HG03196 (cell line): Measurements from ENCODE around the gene PSMA8.
"Not testable (repeated sequence)": the region's sequence is repeated elsewhere in the genome, so short reads cannot be mapped to it uniquely, and the experiment has no call there.

ENCODE experiments used
- ATAC-seq: cut with Tn5 transposase; IDR thresholded peaks from one replicate; pipeline ENCODE4 v1.9.1; 2021; ENCODE audit not compliant: unreplicated experiment

The PSMA8 gene

DNA sequence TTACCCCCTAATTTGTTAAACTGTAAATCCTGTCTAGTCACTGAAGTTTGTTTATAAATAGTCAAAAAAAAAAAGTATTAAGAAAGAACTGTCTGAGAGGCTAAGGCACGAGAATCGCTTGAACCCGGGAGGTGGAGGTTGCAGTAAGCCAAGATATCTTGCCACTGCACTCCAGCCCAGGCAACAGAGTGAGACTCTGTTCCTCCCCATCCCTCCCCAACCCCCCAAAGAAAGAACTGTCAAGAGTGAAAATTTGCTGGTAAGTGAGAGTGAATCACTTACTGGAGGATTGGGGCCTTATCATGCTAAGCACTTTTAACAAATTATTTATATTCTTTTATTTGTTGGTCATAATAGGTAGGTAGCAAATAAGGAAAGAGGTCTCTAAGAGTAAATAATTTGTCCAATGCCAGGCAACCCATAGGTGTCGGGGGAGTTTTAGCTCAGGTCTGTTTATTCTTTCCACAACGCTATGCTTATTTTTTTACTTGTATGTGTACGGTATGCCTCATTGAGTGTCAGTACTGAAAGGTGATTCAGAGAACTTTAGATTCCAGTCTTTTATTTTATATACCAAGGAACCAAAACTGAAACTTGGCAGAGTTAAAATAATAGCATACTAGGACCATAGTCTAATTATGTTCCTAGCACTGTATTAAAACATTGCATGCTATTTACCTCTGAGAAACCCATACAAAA lies 95.0 kb downstream of the PSMA8 start:
- ATAC-seq = no peak

DNA sequence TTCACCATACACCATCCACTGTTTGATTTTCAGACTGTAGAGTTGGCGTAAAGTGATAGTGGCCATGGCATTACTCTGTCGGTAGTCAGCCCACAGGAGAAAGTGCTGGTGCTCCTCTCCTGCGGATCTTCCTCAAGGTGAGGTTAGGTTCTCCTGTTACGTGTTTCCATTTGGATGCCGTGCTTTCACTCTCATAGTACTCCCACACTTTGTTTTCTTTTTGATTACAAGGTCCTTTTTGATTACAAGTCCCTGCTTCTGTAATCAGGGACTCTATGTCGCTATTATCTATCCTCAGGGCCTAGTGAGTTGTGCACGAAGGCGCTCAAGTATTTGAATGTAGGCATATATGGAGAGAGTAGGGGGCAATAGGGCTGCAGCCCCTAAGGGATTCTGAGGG lies 96.8 kb downstream of the PSMA8 start:
- no peak for ATAC-seq

DNA sequence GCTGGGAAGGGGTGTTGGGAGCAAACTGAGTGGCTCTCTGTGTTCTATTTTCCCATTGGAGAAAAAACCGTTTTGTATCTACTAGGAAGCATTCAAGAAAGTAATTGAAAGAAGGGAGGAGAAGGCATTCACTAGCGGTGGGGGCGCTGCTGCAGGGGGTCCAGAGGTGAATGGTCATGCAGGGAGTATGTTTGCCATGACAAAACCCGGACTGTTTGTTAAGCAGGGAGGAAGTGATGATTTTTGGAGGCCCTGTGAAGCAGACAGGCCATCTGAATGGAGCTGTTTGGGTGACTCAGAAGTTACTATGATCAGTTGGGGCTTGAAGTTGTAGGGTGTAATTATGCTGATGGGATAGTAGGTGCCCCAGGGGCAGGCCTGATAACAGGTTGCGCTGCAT lies 99.5 kb downstream of the PSMA8 start:
- ATAC-seq = no peak

DNA sequence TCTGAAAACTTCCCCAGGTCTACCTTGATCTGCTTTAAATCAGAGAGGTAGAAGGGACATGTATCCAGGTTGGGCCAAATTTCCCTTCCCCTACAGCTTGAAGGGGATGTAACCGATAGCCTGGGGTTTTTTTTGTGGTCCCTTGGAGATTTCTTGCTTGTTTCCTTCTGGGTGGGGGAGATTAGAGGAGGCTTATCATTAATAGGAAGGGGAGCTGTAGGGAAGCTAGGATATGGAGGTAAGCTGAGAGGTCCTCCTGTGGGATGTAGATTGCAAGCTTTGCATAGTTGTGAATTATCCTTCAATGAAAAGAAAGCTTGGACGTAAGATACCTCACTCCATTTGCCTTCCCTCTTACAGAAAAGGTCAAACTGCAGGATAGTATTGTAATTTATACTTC lies 103.7 kb downstream of the PSMA8 start:
- not testable (repeated sequence) for ATAC-seq

DNA sequence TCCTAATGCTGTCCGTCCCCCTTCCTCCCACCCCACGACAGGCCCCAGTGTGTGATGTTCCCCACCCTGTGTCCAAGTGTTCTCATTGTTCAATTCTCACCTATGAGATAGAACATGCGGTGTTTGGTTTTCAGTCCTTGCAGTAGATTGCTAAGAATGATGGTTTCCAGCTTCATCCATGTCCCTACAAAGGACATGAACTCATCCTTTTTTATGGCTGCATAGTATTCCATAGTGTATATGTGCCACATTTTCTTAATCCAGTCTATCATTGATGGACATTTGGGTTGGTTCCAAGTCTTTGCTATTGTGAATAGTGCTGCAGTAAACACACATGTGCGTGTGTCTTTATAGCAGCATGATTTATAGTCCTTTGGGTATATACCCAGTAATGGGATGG lies 105.0 kb downstream of the PSMA8 start:
- not testable (repeated sequence) for ATAC-seq

DNA sequence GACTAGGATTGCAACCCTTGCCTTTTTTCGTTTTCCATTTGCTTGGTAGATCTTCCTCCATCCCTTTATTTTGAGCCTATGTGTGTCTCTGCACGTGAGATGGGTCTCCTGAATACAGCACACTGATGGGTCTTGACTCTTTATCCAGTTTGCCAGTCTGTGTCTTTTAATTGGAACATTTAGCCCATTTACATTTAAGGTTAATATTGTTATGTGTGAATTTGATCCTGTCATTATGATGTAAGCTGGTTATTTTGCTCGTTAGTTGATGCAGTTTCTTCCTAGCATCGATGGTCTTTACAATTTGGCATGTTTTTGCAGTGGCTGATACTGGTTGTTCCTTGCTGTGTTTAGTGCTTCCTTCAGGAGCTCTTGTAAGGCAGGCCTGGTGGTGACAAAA lies 108.7 kb downstream of the PSMA8 start:
- ATAC-seq = not testable (repeated sequence)
